GM10248 (cell line): ENCODE data around the gene STK32C.

Source experiments
- CTCF ChIA-PET: fragments of 300-600 bp; sonication (Branson Sonifier 250); formaldehyde crosslinking; extraction: SDS; loops from one replicate; lab custom pipeline; 2021; ENCODE audit warnings: antibody characterized with exemption; lab: Yijun Ruan, JAX
- POLR2A ChIA-PET: fragments of 350-650 bp; sonication (Branson Sonifier 250); formaldehyde crosslinking; extraction: SDS; loops from one replicate; lab custom pipeline; 2020; ENCODE audit warnings: antibody characterized with exemption; lab: Yijun Ruan, JAX
- DNase-seq: peaks from one replicate; pipeline ENCODE4 v3.0.0; 2012; ENCODE audit errors: extremely low spot score
- TF ChIP-seq, protein P1 (sequence below): IDR thresholded peaks from 2 replicates; pipeline ENCODE4 v1.5.1; 2012; ENCODE audit warnings: mild to moderate bottlenecking, low read depth; ENCODE audit errors: extremely low read depth, missing control alignments, control extremely low read depth

The STK32C gene

GRCh38 chr10:132293813-132294520, 13.8 kb downstream of the STK32C start:
- POLR2A ChIA-PET, result no interaction called here
- CTCF ChIA-PET, result no interaction called here

DNA sequence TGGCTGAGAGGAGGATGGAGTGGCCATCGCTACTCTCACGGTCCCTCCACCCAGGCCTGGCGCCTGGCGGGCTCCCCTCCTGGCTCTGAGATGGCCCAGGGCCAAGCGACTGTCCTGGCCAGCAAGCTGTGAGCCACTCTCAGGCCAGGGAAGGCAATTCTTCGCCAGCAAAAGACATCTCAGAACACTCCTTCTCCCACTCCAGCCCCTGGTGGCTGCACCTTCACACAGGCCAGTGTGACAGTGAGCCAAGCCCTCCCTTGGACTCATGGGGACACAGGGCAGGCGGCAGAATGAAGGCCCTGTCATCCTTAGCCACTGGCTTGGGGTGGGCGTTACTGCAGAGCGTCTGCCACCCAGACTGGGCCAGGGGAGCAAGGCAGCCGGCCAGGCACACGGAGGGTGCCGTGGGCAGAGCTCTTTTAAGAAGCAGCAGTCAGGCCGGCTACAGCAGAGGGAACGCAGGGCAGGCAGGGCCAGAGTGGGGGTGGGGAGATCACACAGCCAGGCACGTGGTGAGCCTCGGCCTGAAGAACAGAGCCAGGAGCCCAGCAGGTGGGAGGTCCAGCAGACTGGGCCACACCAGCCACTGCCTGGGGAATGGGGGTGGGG, 14.4 kb downstream of the STK32C start:
- TF ChIP-seq, protein P1, sequence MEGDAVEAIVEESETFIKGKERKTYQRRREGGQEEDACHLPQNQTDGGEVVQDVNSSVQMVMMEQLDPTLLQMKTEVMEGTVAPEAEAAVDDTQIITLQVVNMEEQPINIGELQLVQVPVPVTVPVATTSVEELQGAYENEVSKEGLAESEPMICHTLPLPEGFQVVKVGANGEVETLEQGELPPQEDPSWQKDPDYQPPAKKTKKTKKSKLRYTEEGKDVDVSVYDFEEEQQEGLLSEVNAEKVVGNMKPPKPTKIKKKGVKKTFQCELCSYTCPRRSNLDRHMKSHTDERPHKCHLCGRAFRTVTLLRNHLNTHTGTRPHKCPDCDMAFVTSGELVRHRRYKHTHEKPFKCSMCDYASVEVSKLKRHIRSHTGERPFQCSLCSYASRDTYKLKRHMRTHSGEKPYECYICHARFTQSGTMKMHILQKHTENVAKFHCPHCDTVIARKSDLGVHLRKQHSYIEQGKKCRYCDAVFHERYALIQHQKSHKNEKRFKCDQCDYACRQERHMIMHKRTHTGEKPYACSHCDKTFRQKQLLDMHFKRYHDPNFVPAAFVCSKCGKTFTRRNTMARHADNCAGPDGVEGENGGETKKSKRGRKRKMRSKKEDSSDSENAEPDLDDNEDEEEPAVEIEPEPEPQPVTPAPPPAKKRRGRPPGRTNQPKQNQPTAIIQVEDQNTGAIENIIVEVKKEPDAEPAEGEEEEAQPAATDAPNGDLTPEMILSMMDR, result no peak
- POLR2A ChIA-PET, result no interaction called here
- CTCF ChIA-PET, result no interaction called here
- DNase-seq, result no peak

More at GRCh38 chr10:132293813-132294520, 13.8 kb downstream of the STK32C start:
- DNase-seq, result no peak
- TF ChIP-seq, protein P1, result no peak

- ChIA-PET POLR2A (no interaction called here), CTCF (no interaction called here)
- TF ChIP-seq, protein P1, result no peak
- DNase-seq, result no peak
These were observed 15.2 kb downstream of the STK32C start for GRCh38 chr10:132292287-132293200.

GRCh38 chr10:132291826-132292225, 15.9 kb downstream of the STK32C start:
- TF ChIP-seq, protein P1, result no peak
- DNase-seq, result no peak
- ChIA-PET POLR2A (no interaction called here), CTCF (no interaction called here)

- CTCF ChIA-PET, result no interaction called here
- DNase-seq, result no peak
- POLR2A ChIA-PET, result no interaction called here
- TF ChIP-seq, protein P1, result no peak
These were observed 17.1 kb downstream of the STK32C start for GRCh38 chr10:132290631-132291030.

DNA sequence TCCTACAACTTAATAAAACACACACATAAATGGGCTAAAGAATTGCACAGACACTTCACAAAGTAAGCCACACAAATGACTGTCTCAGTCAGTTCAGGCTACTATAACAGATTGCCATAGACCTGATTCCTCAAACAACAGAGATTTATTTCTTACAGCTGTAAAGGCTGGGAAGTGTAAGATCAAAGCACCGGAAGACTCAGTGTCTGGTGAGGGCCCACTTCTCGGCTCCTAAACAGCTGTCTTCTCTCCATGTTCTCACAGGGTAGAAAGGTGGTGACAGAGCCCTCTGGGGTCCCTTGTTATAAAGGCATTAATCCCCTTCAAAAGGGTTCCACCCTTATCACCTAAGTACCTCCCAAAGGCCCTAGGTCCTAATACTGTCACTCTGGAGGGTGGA, 18.3 kb downstream of the STK32C start:
- CTCF ChIA-PET, result no interaction called here
- POLR2A ChIA-PET, result no interaction called here

More for the DNA sequence above, 18.3 kb downstream of the STK32C start:
- TF ChIP-seq, protein P1, result no peak
- DNase-seq, result no peak
